ENCODE results near the gene FOXP1. TPM values are rescaled to one million over a fixed set of nuclear protein-coding genes. Genes with fewer than 3 reads are reported as not detected.

The FOXP1 gene
- total RNA-seq, 1 donor from 2014 or later, result 128 TPM

GRCh38 chr3:71345429-71346040, 238.0 kb downstream of the FOXP1 start:
- DNase-seq (ENCODE audit: extremely low spot score in 2 of 2), result no peak
- no peak overlapping the region for H3K4me3 ChIP-seq
- no peaks in the 10 kb centered on the region for H3K4me1 ChIP-seq
- H3K36me3 ChIP-seq, result no peaks in the 10 kb centered on the region
- H3K9me3 ChIP-seq, result no peaks in the 10 kb centered on the region
- TF ChIP-seq POLR2A (IDR thresholded peaks at IDR 0.05), result no peak
- H3K27ac ChIP-seq, result no peak overlapping the region
- H3K27me3 ChIP-seq, result no peaks in the 10 kb centered on the region
- intact Hi-C loops (cut with DNase I), result no loop called here

- no peaks in the 10 kb centered on the region for H3K9me3 ChIP-seq
- intact Hi-C loops (cut with DNase I), result no loop called here
- no peaks in the 10 kb centered on the region for H3K4me1 ChIP-seq
- H3K36me3 ChIP-seq, result no peaks in the 10 kb centered on the region
- no peak overlapping the region for H3K27ac ChIP-seq
- H3K4me3 ChIP-seq, result no peak overlapping the region
- TF ChIP-seq POLR2AphosphoS5 (IDR thresholded peaks at IDR 0.05; ENCODE audit: insufficient read depth in 1 of 2, low read depth in 1 of 2) (no peak), POLR2A (IDR thresholded peaks at IDR 0.05) (no peak), CTCF (IDR thresholded peaks at IDR 0.05) (no peak)
- DNase-seq (ENCODE audit: extremely low spot score in 2 of 2), result no peak
- no peaks in the 10 kb centered on the region for H3K27me3 ChIP-seq
Measured at GRCh38 chr3:71341721-71342120, 241.8 kb downstream of the FOXP1 start.

- no peak overlapping the region for H3K4me3 ChIP-seq
- no peak for DNase-seq (ENCODE audit: extremely low spot score in 2 of 2)
- H3K4me1 ChIP-seq, result no peaks in the 10 kb centered on the region
- intact Hi-C loops (cut with DNase I), result no loop called here
- no peak overlapping the region for H3K27ac ChIP-seq
- no peaks in the 10 kb centered on the region for H3K9me3 ChIP-seq
- H3K36me3 ChIP-seq, result no peaks in the 10 kb centered on the region
- TF ChIP-seq CTCF (IDR thresholded peaks at IDR 0.05), result no peak
- TF ChIP-seq POLR2A (IDR thresholded peaks at IDR 0.05), result no peak
- TF ChIP-seq POLR2AphosphoS5 (IDR thresholded peaks at IDR 0.05; ENCODE audit: insufficient read depth in 1 of 2, low read depth in 1 of 2), result no peak
- H3K27me3 ChIP-seq, result no peaks in the 10 kb centered on the region
Measured at GRCh38 chr3:71339049-71339448, 244.5 kb downstream of the FOXP1 start.

- H3K4me3 ChIP-seq, result no peak overlapping the region
- TF ChIP-seq POLR2A (IDR thresholded peaks at IDR 0.05), result no peak
- TF ChIP-seq CTCF (IDR thresholded peaks at IDR 0.05), result no peak
- TF ChIP-seq POLR2AphosphoS5 (IDR thresholded peaks at IDR 0.05; ENCODE audit: insufficient read depth in 1 of 2, low read depth in 1 of 2), result no peak
- no peak overlapping the region for H3K27ac ChIP-seq
- H3K36me3 ChIP-seq, result no peaks in the 10 kb centered on the region
- H3K9me3 ChIP-seq, result no peaks in the 10 kb centered on the region
- no peaks in the 10 kb centered on the region for H3K4me1 ChIP-seq
- intact Hi-C loops (cut with DNase I), result no loop called here
- no peak for DNase-seq (ENCODE audit: extremely low spot score in 2 of 2)
- no peaks in the 10 kb centered on the region for H3K27me3 ChIP-seq
Measured at GRCh38 chr3:71332813-71333212, 250.7 kb downstream of the FOXP1 start.

- no peaks in the 10 kb centered on the region for H3K36me3 ChIP-seq
- no peak overlapping the region for H3K27ac ChIP-seq
- H3K9me3 ChIP-seq, result no peaks in the 10 kb centered on the region
- H3K4me3 ChIP-seq, result no peak overlapping the region
- intact Hi-C loops (cut with DNase I), result no loop called here
- H3K4me1 ChIP-seq, result no peaks in the 10 kb centered on the region
- no peak for DNase-seq (ENCODE audit: extremely low spot score in 2 of 2)
- TF ChIP-seq POLR2A (IDR thresholded peaks at IDR 0.05), result no peak
- no peak for TF ChIP-seq CTCF (IDR thresholded peaks at IDR 0.05)
- no peak for TF ChIP-seq POLR2AphosphoS5 (IDR thresholded peaks at IDR 0.05; ENCODE audit: insufficient read depth in 1 of 2, low read depth in 1 of 2)
- no peaks in the 10 kb centered on the region for H3K27me3 ChIP-seq
Measured at GRCh38 chr3:71330909-71331308, 252.6 kb downstream of the FOXP1 start.
